NCI-H446 treated with DMSO at 0.1 percent for 48 hours (cell line): Measurements from ENCODE around the gene ATXN7L3B.
"Not testable (repeated sequence)": the region's sequence is repeated elsewhere in the genome, so short reads cannot be mapped to it uniquely, and the experiment has no call there.

Experiments used
- DNase-seq: peaks from one replicate; lab custom pipeline; 2025; lab: John Stamatoyannopoulos, UW

The ATXN7L3B gene, protein sequence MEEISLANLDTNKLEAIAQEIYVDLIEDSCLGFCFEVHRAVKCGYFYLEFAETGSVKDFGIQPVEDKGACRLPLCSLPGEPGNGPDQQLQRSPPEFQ

DNA sequence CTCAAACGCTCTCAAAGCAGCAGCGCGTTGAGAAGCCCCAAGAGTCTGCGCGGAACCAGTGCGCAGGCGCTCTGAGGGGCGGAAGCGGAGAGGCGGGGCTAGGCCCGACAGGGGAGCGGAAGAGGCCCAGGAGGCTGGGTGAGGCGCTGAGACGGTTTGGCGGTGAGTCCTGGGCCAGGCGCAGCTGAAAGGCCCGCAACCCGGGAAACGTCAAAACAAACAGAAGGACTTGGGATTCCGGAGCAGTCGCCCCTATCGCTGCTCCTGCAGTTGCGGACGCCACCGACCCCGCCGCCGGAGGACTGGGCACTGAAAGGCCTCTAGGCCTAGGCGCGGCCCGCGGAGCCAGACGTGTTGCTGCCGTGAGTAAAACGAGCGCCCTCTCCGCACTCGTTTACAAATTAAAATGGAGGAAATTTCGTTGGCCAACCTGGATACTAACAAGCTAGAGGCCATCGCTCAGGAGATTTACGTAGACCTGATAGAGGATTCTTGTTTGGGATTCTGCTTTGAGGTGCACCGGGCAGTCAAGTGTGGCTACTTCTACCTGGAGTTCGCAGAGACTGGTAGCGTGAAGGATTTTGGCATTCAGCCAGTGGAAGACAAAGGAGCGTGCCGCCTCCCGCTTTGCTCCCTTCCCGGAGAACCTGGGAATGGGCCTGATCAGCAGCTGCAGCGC is at the start of gene ATXN7L3B:
Gene ATXN7L3B (plus strand): TSS at position 129 of the 679 bp plus-strand sequence. CDS start 278 bp downstream, at position 407.
- peak; percentile 85 for DNase-seq

DNA sequence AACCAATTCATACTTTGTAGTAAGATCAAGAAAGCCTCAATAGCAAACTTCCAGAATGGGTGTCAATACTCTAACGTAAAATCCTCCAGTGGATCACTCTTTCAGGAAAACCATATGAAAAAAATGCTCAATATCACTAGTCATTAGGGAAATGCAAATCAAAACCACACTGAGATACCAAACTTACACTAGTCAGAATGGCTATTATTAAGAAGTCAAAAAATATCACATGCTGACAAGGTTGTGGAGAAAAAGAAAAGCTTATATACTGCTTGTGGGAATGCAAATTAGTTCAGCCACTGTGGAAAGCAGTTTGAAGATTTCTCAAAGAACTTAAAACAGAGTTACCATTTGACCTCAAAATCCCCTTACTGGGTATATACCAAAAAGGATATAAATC is 49.5 kb upstream of the ATXN7L3B start:
- no peak for DNase-seq

DNA sequence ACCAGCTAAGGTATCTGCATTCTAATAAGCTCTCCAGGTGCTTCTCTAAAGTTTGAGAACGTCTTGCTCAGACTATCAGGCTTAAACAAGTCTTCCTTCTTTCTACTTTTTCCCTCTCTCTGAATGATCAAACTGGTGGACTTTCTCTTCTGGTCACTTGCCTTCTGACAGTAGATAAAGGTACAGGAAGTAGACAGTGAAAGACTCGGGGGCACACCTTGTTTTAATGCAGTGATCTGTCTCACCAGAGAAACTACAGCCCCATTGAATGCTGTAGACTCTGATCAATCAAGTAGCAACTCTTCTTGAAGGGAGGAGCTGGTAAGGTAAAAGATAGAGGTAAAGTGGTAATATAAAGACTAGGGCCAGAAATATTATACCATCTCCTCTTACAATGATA is 48.1 kb upstream of the ATXN7L3B start:
- no peak for DNase-seq

DNA sequence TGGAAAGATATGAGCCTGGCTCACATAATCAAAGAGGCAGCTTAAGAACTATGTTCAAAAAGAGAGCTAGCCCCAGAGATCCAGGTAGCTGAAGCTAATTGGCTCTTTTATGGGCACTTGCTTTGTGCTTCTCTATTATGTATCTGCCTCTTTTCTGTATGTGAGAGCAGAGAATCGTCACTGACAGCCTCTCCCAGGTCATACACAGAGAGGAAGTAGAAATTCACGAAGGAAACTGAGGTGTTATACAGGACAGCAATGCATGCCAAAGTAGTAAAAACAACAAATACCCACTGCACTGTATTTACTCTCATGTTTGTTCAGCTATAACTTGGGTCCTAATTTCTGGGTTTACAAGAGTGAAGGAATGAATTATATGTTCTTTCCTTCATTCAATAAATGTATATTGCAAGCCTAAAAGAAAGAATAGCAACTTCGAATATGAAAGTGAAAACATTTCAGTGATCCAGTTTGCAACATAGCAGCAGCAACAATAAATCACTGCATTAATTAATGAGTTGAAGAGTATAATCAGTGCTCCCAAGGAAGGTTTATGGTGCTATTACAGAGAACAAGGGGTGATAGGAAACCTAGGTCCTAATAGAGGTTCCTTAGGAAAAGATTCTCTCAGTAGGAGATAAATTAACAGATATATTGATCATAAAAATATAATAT is 47.1 kb upstream of the ATXN7L3B start:
- no peak for DNase-seq

DNA sequence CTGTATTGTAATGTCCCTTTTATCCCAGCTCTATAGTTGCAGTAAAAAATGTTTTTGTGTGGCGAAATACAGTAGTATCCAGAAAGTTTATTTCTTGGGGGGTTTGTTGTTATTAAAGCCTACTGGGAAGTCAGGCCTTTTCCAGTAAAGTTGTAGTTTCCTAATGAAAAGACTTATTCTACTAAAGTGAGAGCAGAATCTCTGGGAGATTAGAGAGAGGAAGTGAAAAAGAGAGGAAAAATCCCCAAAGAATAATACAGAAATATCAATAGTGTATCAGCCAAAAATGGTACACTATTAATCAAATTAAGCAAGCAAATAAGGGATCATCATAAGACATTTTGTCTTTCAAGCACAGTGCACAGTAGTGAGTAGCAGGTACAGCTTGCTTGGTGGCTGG is 46.3 kb upstream of the ATXN7L3B start:
- no peak for DNase-seq

DNA sequence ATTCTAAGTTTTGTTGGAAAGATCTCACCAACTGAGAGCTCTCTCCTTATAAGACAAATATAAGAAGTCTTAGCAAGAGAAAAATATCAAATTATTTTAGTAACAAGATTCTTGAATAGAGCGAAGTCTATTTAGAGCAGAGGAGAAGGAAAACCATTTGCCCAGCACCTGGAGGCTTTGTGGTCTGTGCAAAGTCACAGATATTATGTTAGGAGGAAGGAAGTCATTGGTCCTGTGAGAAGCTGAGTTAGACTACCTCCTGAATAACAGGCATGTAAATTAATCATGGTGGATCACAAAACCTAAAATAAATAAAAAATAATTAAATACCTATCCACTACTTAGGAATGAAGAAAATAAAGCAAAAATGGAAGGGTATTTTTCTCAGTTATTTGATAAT is 38.4 kb upstream of the ATXN7L3B start:
- DNase-seq, result no peak

DNA sequence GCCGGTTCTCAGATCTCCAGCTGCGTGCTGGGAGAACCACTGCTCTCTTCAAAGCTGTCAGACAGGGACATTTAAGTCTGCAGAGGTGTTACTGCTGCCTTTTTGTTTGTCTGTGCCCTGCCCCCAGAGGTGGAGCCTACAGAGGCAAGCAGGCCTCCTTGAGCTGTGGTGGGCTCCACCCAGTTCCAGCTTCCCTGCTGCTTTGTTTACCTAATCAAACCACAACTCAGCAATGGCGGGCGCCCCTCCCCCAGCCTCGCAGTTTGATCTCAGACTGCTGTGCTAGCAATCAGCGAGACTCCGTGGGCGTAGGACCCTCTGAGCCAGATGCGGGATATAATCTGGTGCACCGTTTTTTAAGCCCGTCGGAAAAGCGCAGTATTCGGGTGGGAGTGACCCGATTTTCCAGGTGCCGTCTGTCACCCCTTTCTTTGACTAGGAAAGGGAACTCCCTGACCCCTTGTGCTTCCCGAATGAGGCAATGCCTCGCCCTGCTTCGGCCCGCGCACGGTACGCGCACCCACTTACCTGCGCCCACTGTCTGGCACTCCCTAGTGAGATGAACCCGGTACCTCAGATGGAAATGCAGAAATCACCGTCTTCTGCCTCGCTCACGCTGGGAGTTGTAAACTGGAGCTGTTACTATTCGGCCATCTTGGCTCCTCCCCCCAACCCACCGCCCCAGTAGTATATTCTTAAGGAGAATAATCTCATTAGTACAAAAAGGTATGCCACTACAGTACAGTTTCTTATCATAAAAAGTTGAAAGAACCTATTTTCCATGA is 28.6 kb upstream of the ATXN7L3B start:
- not testable (repeated sequence) for DNase-seq

DNA sequence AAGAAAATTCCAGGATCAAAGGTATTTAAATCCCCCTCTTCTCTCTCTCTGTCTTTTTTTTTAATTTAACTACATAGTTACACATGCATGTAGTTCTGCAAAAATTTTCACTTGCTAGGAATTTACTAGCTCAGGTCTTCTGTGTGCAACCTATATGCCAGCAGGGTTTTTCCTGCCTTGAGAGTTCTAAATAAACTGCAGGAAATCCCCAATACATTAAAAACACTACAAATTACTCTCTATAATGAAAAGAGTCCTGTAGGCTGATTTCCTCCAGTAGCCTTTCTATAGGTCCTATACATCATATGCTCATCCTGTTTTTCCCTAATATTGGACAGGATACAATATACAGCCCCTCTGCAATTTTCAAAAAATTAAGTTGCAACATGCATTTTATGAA is 27.7 kb upstream of the ATXN7L3B start:
- no peak for DNase-seq

DNA sequence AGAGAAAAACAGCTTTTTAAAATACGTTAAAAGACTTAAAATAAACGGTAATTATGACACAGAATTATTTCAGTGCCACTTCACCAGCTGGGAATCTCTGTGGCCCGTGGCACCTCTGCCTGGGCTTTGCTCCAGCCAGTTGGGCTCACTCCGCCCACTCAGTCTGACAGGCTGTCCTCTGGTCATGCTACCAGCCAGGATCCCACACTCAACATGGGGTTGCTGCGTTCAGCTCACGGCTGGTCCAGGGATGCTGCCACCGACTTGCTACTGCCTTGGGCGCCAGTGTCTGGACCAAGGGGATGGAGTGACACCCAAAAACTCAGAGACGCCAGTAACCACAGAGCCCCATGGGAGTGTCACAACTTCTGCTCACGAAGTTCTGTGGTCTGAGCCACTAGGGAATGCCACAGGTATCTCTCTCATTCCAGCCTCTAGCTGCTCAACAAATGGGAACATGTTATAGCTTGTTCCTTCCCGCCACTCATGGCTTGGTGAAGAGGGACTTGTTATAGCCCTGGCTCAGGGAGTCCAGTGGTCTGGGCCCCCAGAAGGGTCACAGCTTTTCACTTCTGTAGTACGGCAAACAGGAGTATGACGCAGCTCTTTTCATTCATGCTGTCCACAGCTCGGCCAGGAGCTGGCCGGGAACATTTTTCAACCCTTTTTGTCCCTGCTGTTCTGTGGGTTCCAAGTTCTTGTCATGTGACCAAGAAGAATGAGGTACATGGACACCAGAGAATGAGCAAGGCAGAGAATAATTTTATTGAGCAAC is 23.4 kb upstream of the ATXN7L3B start:
- DNase-seq, result no peak

DNA sequence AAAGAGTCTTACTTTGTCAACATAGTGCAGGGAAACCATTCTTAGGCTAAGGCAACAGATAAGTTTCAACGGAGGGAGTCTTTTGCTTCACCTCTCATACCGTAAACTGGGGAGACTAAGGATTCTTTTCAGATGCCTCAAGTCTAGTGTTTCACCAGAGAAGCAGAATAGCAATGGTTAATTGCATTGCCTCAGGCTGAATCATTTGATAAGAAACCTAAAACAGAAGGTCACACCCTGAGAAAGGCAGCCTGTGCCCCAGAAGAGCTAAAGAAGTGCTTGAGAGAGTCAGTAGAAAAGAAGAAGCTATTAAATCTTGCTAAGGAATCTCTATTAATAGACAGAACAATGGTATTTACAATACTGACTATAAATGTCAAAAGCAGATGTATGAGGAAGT is 21.8 kb upstream of the ATXN7L3B start:
- no peak for DNase-seq

DNA sequence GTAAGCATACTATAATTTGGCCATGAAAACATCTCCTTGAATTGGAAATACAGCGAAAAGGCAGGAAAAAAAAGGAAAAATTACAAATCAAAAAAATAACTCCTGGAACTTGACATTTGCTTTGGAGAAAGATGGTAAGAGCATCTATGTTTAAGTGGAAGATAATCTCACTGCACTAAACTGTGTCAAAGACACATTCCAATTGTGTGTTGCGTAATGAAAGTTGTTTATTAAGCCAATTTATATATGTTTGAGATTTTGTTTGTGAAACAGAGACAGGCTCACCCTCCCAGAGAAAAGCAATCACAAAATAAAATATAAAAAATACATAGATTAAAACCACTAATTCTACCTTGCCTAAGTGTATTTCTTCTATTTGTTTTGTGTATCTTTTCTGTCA is 11.1 kb upstream of the ATXN7L3B start:
- DNase-seq, result no peak

DNA sequence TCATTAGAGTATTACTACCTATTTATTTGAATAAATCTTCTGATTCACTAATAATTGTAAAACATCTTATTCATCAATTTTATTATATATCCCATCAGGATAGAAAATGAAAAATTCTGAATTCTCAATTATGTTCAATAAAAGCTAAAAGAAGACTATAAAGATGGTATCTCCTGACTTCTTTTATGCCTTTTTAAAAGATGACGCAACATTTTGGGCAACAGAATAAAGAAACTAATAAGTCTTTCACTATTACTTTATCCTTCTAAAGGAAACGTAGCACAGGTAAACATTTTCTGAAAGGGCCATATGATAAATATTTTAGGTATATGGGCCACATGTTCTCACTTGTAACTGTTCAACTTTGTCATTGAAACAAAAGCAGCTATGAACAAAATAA is 10.1 kb upstream of the ATXN7L3B start:
- DNase-seq, result no peak

DNA sequence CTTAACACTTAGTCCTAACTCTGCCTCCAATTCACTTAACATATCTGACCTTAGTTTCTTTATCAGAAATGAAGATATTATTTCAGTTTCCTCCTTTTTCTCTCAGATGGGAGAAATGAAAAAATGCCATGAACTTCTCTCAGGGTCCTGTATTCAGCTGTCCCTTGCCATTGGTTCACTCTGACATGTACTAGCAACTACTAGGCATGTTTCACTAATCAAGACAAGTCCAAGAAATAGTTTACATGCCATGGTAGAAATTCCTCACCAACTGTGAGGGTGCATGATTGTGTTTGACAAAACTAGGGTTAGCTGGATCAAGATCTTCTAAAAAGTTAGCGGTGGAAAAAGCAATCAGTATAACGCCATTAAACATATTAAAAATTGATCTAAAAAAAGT is 7.0 kb upstream of the ATXN7L3B start:
- DNase-seq, result no peak

DNA sequence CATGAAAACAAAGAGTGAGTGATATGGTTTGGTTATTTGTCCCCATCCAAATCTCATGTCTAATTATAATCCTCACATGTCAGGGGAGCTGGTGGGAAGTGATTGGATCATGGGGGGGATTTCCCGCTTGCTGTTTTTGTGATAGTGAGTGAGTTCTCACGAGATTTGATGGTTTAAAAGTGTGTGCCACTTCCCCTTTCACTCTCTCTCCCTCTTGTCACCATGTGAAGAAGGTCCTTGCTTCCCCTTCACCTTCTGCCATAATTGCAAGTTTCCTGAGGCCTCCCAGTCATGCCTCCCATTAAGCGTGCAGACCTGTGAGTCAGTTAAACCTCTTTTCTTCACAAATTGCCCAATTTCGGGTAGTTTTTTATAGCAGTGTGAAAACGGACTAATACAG is 2.1 kb upstream of the ATXN7L3B start:
- no peak for DNase-seq

DNA sequence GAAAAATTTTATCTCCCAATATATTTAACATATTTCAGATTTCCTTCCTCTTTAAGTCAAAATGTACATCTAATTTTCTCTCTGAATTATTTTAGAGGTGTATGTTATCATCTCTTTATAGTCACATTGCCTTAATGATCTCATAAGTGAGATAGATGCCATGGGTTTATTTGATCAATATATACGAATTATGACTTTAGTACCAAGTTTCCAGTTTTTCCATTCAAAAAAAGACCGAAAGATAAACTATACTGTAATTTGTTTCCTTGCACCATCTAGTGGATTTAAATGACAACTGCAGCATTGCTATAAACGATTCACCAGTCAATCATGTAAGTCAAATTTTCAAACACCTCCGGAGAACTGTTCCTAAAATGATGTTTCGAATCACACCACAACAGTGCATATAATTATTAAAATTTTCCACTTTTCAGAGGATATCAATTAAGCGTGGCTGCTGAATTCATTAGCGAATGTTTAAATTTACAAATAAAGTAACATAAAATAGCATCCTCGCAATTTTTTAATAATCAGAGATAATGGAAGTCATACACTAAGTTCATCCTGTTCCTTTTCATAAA is 419 bp upstream of the ATXN7L3B start:
- peak; percentile 77 for DNase-seq

DNA sequence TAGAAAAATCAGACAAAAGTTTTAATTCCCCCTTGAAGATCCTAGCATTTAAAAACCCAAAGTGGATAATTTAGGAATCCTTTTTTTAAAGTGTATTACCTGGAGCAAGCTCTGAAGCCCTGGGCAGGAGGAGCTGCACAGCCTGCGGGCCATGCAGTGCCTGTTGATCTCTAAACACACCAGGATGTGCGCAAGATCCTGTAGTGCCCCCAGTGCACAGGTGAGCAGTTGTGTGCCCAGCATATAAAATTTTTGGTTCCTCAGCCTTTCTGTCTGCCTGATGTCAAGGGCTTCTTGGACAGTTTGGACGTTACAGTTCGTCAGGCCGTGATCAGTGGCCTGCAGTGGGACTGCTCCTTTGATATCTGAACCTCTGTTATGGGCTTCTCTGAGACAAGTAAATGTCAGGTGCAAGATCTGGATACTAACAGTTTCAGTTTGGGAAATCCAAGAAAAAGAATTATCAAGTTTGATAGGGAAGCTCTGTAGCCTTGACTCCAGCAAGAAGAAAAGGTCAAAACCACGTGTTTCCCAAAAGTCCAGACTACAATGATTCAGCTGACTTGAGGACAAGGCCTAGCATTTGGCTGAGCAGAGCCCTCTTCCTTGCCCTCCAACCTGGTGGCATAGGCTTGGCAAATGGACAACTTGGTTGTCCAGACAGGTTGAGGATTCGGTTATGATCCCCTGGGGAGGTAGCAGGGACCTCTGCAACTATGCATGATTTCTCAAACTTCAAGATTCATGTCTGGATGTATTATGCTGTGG is 1.0 kb downstream of the ATXN7L3B start:
- DNase-seq, result no peak

DNA sequence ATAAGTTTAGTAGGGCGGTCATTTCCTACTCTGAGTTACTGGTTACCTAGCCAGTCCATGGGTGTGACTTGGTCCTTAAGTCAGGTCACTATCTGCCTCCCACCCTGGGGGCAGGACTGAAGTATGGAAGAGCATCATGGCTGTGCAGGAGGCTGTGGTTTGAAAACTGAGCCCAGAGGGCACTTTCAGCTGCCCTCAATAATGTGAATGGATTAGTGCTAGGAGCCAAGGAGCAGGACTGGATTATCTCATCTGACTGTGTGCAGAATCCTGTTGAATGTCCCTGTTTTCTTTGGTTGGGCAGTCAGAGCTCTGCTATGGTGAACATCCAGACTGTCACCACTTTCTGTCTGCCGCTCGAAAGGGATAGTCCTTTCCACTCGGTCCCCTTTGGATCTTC is 1.6 kb downstream of the ATXN7L3B start:
- DNase-seq, result no peak

DNA sequence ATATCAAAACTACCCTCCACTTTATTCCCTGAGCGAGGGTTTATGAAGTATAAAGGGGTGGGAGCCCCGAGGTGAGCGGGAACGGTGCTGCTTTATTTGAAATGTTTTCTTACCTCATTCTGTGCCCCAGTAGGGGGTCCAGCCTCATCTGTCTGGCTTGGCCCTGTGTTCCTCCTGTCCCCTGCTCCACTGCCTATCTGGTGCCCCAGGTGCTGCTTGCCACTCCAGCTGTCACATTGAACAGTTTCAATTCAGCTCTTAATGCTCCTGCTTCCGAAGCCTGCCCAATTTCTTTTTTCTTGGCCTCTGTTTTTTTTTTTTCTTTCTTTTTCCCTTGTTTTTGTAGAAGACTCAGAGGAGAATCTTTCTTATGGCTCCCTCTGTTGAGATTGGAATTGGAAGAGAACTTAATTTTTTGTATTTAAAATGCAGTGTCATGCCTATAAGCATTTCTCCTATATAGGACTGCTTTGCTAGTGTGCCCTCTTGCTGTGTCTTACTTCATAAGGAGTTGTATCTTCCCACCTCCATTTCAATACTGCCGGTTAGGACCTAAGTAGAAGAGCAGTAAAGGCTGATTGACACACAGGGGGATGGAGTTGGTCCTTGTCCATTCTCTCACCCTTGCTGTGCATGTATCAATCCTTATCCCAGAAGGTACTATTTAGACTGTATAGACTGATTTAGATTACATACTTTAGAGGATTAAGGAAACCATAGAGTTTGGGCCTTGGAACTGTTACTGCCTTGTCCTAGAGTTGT is 2.3 kb downstream of the ATXN7L3B start:
- DNase-seq, result no peak

DNA sequence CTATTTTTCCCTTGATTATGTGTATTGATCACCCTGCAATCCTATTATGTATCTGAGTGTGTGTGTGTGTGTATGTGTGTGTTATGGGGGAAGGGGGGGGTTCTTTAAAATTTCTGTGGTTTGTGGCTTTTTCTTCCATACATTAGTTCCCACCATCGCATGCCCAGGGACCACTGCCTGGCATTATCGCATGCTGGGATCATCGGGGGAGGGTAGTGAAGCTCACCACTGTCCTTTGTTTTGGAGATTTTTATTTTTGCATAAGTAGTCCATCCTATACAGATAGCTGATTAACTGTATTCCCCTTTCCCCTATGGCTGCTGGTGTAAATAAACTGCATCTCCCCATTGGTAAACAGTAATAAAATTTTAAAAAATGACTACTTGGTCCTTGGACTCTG is 3.4 kb downstream of the ATXN7L3B start:
- no peak for DNase-seq

DNA sequence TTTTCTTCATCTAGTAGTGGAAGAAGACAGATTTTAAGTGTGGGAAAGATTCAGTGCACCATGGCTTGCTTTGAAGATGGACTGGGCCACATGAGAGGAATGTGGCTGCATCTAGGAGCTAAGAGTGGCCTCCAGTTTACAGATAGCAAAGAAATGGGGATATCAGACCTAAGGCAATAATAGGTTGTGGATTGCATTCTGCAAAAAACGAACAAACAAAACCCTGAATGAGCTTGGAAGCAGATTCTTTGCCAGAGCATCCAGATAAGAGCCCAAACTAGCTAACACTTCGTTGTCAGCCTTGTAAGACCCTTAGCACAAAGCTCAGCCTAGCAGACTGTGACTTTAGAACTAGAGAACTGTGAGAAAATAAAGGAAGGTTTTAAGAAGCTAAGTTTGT is 9.6 kb downstream of the ATXN7L3B start:
- DNase-seq, result no peak
